ENCODE results near the gene BCL11A. TPM values are rescaled to one million over a fixed set of nuclear protein-coding genes. Genes with fewer than 3 reads are reported as not detected.

Gene BCL11A
- total RNA-seq, 1 donor from 2014 or later = 4.4 TPM

DNA sequence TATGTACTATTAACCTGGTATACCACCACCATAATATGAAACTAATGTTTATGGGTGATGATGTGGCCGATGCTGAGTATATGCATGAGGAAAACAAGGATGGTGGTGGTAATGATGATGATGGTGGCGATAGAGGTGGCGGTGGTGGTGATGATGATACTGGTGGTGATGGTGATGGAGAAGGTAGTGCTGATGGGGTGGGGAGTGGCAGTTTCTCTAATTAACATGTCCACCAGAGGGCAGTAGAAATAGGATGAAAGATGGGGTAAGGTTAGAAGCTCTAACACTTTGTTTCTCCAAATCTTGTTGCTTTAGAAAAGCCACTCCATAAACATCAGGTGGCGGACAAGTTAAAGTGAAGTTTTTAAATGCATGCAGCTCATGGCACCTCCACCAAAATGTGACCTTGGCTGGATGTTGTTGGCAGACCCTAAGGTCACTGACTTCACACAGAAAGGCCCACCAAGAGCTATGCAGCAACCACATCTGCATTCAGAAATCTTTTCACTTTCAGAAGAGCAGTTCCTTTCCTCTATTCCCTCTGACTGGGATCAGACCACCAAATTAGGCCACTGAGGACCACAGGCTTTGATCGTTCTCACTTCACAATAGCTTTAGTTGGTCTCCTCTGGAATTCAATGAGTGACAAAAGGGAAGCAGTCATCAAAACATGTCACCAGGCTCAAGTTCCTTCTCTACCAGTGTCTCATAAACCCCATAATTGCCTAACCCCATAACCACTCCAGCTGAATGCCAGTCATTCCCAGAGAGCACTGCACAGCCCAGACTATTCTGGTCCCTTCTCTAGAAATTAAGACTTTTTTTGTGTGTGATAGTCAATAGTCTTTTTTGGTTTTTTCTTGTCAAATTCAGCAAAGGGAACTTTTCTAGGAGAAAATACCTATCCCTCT is 7.5 kb upstream of the BCL11A start:
- TF ChIP-seq, protein P1, sequence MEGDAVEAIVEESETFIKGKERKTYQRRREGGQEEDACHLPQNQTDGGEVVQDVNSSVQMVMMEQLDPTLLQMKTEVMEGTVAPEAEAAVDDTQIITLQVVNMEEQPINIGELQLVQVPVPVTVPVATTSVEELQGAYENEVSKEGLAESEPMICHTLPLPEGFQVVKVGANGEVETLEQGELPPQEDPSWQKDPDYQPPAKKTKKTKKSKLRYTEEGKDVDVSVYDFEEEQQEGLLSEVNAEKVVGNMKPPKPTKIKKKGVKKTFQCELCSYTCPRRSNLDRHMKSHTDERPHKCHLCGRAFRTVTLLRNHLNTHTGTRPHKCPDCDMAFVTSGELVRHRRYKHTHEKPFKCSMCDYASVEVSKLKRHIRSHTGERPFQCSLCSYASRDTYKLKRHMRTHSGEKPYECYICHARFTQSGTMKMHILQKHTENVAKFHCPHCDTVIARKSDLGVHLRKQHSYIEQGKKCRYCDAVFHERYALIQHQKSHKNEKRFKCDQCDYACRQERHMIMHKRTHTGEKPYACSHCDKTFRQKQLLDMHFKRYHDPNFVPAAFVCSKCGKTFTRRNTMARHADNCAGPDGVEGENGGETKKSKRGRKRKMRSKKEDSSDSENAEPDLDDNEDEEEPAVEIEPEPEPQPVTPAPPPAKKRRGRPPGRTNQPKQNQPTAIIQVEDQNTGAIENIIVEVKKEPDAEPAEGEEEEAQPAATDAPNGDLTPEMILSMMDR (conservative IDR thresholded peaks at IDR 0.05; ENCODE audit: low read depth, low read length) = peak; percentile 63
- no peak for DNase-seq (ENCODE audit: low read depth)

DNA sequence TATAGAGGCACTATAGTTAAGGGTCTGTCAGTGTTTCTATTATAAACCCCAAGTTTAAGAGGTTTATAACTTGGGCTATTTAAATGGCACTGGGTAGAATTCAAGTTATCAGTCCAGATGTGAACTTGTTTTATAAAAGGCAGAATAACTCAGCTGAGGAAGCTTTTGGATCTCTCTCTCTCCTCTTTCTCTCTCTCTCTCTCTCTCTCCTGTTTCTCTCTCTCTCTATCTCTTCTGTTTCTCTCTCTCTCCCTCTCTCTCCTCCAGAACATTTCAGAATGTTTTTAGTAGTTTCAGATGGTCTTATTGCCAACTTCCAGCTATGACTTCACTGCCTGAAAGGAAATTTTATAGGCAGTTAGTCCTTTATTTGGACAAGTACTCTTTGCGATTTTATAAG is 6.4 kb upstream of the BCL11A start:
- no peak overlapping the region for H3K4me3 ChIP-seq (ENCODE audit: low read depth, low read length)
- DNase-seq (ENCODE audit: low read depth) = no peak
- TF ChIP-seq, protein P1 (conservative IDR thresholded peaks at IDR 0.05; ENCODE audit: low read depth, low read length) = no peak

More for the DNA sequence above, 7.5 kb upstream of the BCL11A start:
- H3K4me3 ChIP-seq (ENCODE audit: low read depth, low read length) = no peak overlapping the region

DNA sequence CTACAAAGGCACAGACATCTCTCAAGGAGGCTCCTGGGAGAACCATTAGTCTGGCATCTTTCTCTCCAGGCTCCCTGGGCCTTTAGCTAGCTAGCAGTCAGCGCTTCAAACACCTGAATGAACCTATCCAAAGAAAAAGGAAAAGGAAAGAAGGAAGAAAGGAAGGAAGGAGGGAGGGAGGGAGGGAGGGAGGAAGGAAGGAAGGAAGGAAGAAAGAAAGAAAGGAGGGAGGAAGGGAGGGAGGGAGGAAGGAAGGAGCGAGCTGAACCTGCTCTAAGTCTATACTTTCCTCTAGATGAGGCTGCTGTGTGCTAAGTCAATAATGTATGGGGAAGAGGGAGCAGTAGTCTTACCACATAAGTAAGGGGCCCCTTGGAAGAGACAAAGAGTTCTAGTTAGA is 5.1 kb upstream of the BCL11A start:
- H3K4me3 ChIP-seq (ENCODE audit: low read depth, low read length) = no peak overlapping the region
- TF ChIP-seq, protein P1 (conservative IDR thresholded peaks at IDR 0.05; ENCODE audit: low read depth, low read length) = no peak
- DNase-seq (ENCODE audit: low read depth) = no peak

DNA sequence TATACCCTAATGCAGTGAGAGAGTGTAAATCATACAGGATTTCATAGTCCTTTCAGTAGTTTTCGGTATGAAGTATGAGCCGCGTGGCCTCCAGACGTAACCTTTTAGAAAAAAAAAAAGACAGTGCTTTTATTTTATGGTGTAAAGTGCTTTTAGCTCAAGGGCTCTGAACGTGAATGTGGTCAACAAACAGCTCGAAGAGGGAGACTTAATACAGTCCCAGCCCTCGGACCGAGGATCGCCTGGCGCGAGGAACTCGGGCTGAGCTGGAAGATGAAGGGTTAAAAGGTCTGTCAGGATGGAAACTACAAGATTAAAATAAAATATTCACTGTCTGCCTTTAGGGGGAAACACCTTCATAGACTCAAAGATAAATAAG is 4.0 kb upstream of the BCL11A start:
- no peak for DNase-seq (ENCODE audit: low read depth)
- TF ChIP-seq, protein P1 (conservative IDR thresholded peaks at IDR 0.05; ENCODE audit: low read depth, low read length) = no peak
- H3K4me3 ChIP-seq (ENCODE audit: low read depth, low read length) = no peak overlapping the region

DNA sequence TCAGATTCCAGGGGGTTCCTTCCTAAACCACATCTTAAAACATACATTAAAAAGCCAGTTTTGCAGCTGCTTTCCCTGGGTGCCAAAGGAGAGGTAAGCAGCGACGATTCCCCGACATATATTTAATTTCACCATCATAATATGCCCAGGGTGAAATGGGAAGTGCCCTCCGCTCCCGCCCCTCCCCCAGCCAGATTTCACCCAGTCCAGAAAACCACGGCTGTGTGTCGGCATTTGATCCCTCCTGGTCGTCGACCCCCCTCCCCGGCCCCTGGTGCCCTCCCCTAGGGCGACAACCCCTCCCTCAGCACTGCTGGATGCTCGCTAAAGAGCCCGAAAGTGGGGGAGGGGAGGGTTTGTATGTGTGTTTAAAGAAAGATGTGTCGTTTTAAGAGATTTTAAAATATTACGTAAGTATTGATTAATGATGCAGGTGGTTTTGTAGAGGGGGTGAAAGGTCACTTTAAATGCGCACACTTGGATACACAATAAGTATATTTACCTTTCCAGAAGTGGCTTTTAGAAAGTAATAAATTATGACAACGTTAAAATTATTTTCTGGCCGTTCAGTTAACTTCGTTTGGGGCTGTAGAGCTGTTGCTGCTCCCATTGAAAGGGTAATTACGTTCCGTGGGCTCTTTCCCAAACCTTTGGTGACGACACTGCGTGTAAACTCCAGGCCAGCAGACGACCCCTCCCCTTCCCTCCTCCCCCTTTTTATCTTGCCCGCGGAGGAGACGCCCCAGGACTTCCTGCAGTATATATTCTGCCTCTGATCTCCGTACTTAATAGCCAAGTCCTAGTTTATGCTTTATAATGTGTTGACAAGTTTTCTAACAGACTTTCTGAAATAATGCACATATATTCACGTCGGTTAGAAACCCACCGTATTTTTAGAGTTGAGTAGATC is 3.4 kb upstream of the BCL11A start:
- TF ChIP-seq, protein P1 (conservative IDR thresholded peaks at IDR 0.05; ENCODE audit: low read depth, low read length) = no peak
- DNase-seq (ENCODE audit: low read depth) = no peak
- H3K4me3 ChIP-seq (ENCODE audit: low read depth, low read length) = peak overlapping the region; percentile 8

- TF ChIP-seq, protein P1 (conservative IDR thresholded peaks at IDR 0.05; ENCODE audit: low read depth, low read length) = no peak
- no peak overlapping the region for H3K4me3 ChIP-seq (ENCODE audit: low read depth, low read length)
- DNase-seq (ENCODE audit: low read depth) = no peak
These were observed 2.7 kb upstream of the BCL11A start for GRCh38 chr2:60556175-60556574.

All from epithelial cell of proximal tubule (primary cell).